Measurements from ENCODE around the gene NPPA. TPM values are rescaled to one million over a fixed set of nuclear protein-coding genes. Genes with fewer than 3 reads are reported as not detected.

Gene NPPA
- total and polyA plus RNA-seq, 12 donors: 0.17 to 2.7 TPM; not detected in 10

- WGBS, 4 donors: 65 to 79% (median 78%) methylated on average over 10 to 11 of the region's 11 CpGs
- no peaks in the 10 kb centered on the region for H3K27me3 ChIP-seq
- no peak overlapping the region for H3K27ac ChIP-seq
- TF ChIP-seq CTCF (IDR thresholded peaks at IDR 0.05): no peak
- TF ChIP-seq POLR2A (IDR thresholded peaks at IDR 0.05): no peak
- intact Hi-C loops (cut with DNase I): loop anchor here (2.0 to 5.0 kb wide), 2 partner anchors 55 to 59 kb away; no protein-coding TSS in a partner anchor
- peaks cover 0 to 9% of the 10 kb centered on the region in 2 donors for H3K4me1 ChIP-seq (replicated peaks in 1 of 2)
- DNase-seq: no peak
- peaks cover 0 to 93% of the 10 kb centered on the region in 2 donors for H3K36me3 ChIP-seq (replicated peaks in 1 of 2)
- no peak overlapping the region for H3K4me3 ChIP-seq
- no peaks in the 10 kb centered on the region for H3K9me3 ChIP-seq (replicated peaks in 1 of 3)
These were observed 9.7 kb downstream of the NPPA start for GRCh38 chr1:11837767-11838348.

GRCh38 chr1:11836955-11837766, 10.4 kb downstream of the NPPA start:
- Histone ChIP-seq H3K36me3 (replicated peaks in 1 of 2) (peaks cover 0 to 99% of the 10 kb centered on the region in 2 donors), H3K27ac (no peak overlapping the region), H3K4me3 (no peak overlapping the region), H3K27me3 (no peaks in the 10 kb centered on the region), H3K9me3 (replicated peaks in 1 of 3) (no peaks in the 10 kb centered on the region), H3K4me1 (replicated peaks in 1 of 2) (peaks cover 0 to 2% of the 10 kb centered on the region in 2 donors)
- WGBS, 4 donors: 71 to 85% (median 83%) methylated on average over 30 to 36 of the region's 36 CpGs
- peak in 1 of 7 donors; percentile 16 for DNase-seq
- intact Hi-C loops (cut with DNase I): loop anchor here (2.0 to 5.0 kb wide), 2 partner anchors 56 to 60 kb away; no protein-coding TSS in a partner anchor
- TF ChIP-seq POLR2A (IDR thresholded peaks at IDR 0.05): no peak

GRCh38 chr1:11835441-11836225, 11.9 kb downstream of the NPPA start:
- no peaks in the 10 kb centered on the region for H3K9me3 ChIP-seq (replicated peaks in 1 of 3)
- 89 to 95% (median 94%) methylated on average over 19 to 28 of the region's 28 CpGs for WGBS, 4 donors
- no peak for DNase-seq
- no peak overlapping the region for H3K4me3 ChIP-seq
- intact Hi-C loops (cut with DNase I): loop anchor here (2.0 to 5.0 kb wide), 2 partner anchors 57 to 62 kb away; no protein-coding TSS in a partner anchor
- TF ChIP-seq POLR2A (IDR thresholded peaks at IDR 0.05): no peak
- TF ChIP-seq CTCF (IDR thresholded peaks at IDR 0.05): no peak
- H3K4me1 ChIP-seq (replicated peaks in 1 of 2): no peaks in the 10 kb centered on the region
- H3K27ac ChIP-seq: no peak overlapping the region
- peaks cover 0 to 98% of the 10 kb centered on the region in 2 donors for H3K36me3 ChIP-seq (replicated peaks in 1 of 2)
- H3K27me3 ChIP-seq: no peaks in the 10 kb centered on the region

GRCh38 chr1:11833900-11834299, 13.7 kb downstream of the NPPA start:
- intact Hi-C loops (cut with DNase I): no loop called here
- 91 to 93% (median 93%) methylated on average over 13 of the region's 13 CpGs for WGBS, 4 donors
- no peak for TF ChIP-seq CTCF (IDR thresholded peaks at IDR 0.05)
- no peak for TF ChIP-seq POLR2A (IDR thresholded peaks at IDR 0.05)
- H3K4me1 ChIP-seq (replicated peaks in 1 of 2): no peaks in the 10 kb centered on the region
- no peaks in the 10 kb centered on the region for H3K9me3 ChIP-seq (replicated peaks in 1 of 3)
- H3K27me3 ChIP-seq: no peaks in the 10 kb centered on the region
- H3K27ac ChIP-seq: no peak overlapping the region
- DNase-seq: no peak
- H3K36me3 ChIP-seq (replicated peaks in 1 of 2): peaks cover 0 to 95% of the 10 kb centered on the region in 2 donors
- H3K4me3 ChIP-seq: no peak overlapping the region

Data from adrenal gland (tissue), 12 donors.